GM12864 (cell line): ENCODE measurements around the gene SLC48A1.

Source experiments
- DNase-seq: peaks from one replicate; pipeline ENCODE4 v3.0.0-alpha.2; 2011; ENCODE audit warnings: low read depth
- H3K4me3 ChIP-seq: 2 replicates; pipeline ENCODE4 v1.5.1; 2011; ENCODE audit warnings: mild to moderate bottlenecking, low read depth, low read length, control low read depth
- TF ChIP-seq, protein P1 (sequence below): IDR thresholded peaks from 2 replicates; pipeline ENCODE4 v1.5.1; 2011; ENCODE audit warnings: low read depth, mild to moderate bottlenecking, moderate library complexity, low read length, control low read depth, inconsistent platforms; ENCODE audit errors: missing control alignments

Gene SLC48A1

DNA sequence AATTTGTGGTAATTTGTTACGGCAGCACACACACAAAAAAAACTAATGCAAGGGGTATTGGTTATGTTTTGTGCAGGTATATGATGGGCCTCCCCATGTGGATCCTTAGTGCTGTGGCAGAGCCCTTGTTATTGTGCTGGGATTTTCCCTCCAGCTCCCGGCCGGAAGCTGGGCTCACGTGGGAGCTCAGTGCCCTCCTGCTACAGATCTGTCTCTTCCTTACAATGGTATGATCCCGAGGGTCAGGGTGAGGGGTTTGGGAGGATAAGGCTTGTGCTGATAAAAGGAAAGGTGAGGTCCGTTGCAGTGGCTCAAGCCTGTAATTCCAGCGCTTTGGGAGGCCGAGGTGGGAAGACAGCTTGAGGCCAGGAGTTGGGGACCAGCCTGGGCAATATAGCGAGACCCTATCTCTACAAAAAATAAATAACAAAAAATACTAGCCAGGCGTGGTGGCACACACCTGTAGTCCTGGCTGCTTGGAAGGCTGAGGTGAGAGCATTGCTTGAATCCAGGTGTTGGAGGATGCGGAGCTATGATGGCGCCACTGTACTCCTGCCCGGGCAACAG, 861 bp upstream of the SLC48A1 start:
- no peak overlapping the region for H3K4me3 ChIP-seq
- TF ChIP-seq, protein P1, sequence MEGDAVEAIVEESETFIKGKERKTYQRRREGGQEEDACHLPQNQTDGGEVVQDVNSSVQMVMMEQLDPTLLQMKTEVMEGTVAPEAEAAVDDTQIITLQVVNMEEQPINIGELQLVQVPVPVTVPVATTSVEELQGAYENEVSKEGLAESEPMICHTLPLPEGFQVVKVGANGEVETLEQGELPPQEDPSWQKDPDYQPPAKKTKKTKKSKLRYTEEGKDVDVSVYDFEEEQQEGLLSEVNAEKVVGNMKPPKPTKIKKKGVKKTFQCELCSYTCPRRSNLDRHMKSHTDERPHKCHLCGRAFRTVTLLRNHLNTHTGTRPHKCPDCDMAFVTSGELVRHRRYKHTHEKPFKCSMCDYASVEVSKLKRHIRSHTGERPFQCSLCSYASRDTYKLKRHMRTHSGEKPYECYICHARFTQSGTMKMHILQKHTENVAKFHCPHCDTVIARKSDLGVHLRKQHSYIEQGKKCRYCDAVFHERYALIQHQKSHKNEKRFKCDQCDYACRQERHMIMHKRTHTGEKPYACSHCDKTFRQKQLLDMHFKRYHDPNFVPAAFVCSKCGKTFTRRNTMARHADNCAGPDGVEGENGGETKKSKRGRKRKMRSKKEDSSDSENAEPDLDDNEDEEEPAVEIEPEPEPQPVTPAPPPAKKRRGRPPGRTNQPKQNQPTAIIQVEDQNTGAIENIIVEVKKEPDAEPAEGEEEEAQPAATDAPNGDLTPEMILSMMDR: no peak
- DNase-seq: no peak

DNA sequence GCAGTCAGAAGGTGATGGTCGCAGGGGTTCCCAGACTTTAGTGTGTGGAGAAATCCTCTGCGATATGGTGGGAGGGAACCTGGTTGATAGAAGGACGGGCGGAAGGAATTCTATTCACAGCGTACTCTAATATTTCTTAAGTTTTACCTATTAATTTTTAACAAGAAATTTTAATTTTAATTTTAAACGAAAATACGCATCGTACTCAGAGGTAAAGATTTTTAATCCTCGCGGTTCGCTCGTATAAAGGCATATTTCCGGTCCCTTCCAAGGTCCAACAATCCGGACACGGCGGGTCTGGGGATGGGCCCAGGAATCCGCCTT, 338 bp upstream of the SLC48A1 start:
- TF ChIP-seq, protein P1: no peak
- H3K4me3 ChIP-seq: peak overlapping the region; percentile 60
- DNase-seq: no peak

DNA sequence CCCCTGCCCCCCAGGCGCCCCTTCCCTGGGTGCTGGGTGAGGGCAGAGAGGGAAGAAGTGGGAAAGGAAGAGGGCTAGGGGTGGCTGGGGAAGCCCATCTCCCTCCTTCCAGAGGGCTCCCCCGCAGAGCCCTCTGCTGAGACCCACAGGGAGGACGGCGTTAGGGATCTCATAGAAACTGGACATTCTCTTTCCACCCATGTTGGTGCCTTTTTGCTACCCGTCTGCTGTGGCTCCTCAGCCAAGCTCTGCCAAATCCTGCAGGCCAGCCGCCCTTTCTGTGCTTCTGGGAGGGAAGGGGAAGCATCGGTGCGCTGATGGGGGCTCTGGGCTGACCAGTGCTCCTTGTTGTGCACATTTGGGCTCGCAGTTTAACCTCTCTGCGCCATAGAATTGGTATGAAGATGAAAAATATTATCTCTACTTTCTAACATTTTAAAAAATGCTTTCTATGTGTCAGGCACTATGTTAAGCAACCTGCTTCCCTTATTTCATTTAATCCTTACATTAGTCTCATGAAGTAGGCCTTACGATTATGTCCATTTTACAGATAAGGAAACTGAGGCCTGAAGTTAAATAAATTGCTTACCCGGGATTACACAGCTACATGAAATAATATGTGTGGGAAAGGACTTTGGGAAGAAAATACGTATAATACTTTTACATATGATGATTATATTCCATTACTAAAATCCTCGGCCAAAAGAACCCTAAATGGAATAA, 981 bp downstream of the SLC48A1 start:
- DNase-seq: no peak
- TF ChIP-seq, protein P1: no peak
- peak overlapping the region; percentile 60 for H3K4me3 ChIP-seq

DNA sequence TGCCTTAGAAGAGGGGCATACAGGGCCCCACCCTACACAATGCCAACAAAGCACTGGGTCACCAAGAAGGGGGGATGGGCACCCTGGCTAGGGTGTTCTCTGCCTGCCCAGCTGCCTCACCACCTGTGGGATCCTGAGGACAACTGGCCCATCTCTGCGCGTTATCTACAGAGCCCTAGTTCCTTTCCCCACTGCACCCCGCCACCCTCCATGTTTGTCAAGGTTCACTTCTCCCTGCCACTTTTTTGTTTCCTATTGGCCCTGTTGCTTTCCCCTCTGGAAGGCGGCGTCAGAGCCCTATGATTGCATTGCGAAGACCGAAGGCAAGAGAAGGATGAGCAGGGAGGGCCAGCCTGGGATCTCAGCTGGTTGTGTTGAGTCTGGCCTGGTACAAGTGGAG, 1.6 kb downstream of the SLC48A1 start:
- TF ChIP-seq, protein P1: no peak
- no peak overlapping the region for H3K4me3 ChIP-seq
- DNase-seq: no peak

DNA sequence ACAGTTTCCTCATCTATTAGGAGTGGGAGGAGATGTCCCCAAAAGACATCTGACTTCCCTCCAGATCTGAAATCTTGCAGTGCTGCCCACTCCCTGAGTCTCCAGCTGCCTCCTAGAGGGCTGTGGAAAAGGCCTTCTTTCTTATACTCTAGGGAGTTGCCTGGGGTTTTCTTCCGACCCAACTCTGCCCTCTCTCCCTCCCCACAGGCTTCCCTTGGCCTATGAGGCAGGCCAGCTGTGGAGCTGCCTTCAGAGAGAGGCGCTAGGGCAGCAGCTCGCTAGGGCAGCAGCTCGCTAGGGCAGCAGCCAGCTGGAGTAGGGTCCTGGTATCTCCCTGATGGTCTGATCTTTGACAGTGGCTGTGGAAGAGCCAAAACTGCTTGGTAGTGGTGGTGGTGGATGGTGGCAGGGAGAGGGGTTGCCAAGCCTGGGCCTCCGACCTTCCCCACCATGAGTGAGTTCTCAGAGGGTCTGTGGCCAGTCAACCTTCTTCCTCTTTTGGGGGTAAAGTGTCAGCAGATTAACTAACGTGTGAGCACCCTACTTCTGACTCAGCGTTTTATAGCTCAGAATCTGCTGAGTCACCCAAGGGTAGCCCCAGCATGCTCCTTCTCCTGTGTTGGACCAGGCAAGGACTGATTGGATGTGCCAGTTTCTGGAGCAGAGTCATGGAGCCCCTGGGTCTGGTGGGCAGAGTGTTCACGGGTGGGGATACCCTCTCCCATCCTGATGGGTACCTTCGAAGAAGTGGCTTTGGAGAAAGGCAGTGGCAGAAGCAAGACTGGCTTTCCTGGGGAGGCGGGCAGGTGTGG, 2.3 kb downstream of the SLC48A1 start:
- TF ChIP-seq, protein P1: no peak
- H3K4me3 ChIP-seq: no peak overlapping the region

DNA sequence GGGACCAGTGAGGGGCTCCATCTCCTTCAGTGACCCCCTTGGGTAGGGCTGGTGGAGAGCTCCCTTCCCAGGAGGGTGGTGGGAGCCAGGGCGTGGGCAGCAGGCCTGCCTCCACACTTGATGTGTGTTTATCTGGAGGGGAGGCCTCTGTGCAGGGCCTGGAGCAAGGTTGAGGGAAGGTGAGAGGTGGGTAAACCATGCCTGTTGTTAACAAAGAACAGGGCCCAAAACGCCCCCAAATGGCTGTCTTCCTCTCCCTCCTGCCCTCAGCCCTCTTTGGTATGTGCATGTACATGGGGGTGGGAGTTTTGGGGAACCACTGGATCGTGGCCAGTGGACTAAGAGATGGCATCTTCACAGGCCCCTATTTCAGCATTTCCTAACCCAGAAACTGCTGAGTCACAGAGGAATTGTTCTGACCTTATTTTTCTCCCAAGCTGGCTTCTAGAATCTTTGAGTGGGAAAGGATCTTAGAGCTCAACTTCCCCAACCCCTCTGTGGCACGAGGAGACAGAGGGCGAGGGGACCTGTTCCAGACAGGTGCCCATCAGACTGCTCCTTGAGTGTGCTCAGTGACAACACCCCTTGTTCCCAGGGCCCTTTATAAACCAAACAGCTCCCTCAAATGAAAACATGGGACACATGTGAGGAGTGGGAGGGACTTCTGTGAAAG, 3.6 kb downstream of the SLC48A1 start:
- H3K4me3 ChIP-seq: no peak overlapping the region
- TF ChIP-seq, protein P1: no peak
- DNase-seq: no peak

More for the DNA sequence above, 2.3 kb downstream of the SLC48A1 start:
- DNase-seq: no peak
